ENCODE results near the gene DPEP1.

GRCh38 chr16:89600427-89600826, 13.0 kb upstream of the DPEP1 start:
- TF ChIP-seq POLR2AphosphoS5 (IDR thresholded peaks at IDR 0.05; ENCODE audit: low read depth, low read length) (no peak), POLR2A (IDR thresholded peaks at IDR 0.05; ENCODE audit: low read depth, low read length) (no peak)
